NCI-H345 (cell line): Measurements from ENCODE around the gene IRF2BP2.
A peak's percentile ranks its signal among the peaks of the same experiment; 100 is the strongest.

Experiments
- DNase-seq: peaks from one replicate; lab custom pipeline; 2025; lab: John Stamatoyannopoulos, UW

The IRF2BP2 gene

DNA sequence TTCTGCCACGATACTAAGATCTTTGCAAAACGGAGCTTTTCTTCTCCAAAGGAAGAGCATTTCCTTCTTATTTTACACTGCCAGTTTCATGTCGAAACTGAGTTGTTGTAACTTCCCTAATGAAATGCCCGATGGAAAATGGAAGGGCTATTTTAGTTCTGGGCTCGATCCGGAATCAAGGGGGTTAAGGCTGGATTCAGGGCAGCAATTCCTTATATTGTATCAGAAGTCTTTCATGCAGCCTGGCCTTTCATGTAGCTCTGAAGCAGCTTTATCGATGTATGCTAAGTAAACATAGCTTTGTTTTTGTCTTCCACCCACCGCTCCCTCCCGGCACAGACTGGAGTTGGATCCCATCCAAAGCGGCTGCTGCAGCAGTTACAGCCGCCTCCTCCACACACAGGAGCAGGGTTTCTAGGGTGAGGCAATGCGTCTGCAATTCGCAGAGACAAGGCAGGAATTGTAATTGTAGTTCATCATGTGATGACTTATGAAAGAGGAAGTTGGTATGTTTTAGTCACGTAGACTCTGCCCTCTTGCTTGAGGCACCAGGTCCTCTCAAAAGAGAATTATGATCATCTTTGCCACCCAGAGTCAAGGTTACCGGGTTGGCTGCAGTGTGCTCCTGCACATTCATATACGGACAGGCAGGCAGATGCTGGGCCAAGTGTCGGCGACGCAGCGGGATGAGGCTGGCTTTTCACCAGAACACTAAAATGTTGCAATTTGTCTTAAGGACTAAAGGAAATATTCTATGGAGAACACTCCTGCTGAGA is 2.6 kb upstream of the IRF2BP2 start:
- DNase-seq, result peak; percentile 98

DNA sequence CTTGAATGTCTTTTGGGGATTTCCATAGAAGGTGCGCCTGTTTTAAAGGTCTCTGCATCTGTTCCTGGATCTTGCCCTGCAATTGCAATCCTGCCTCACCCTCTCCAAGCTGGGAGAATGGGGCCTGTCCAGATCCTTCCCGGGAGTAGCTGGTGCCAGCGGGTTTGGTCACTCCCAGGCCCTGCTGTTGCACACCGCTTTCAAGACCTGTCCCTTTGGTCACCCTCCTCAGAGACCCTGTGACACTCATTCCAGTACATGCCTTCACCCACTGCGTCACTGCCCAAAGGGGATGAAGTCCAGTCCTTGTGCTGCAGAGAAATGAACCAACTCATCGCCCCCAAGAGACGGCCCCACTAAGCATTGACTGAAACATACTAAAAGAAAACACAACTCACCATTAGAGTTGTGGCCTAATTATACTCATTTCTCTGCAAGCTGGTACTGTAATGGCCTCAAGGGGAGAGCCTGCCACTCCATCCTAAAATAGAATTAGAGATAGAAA is 1.9 kb upstream of the IRF2BP2 start:
- peak; percentile 59 for DNase-seq

GRCh38 chr1:234611225-234611846 is 1.4 kb upstream of the IRF2BP2 start:
- peak; percentile 91 for DNase-seq

GRCh38 chr1:234610666-234611224 is 767 bp upstream of the IRF2BP2 start:
- peak; percentile 96 for DNase-seq

GRCh38 chr1:234609691-234610042 is 311 bp downstream of the IRF2BP2 start:
- DNase-seq, result no peak

- DNase-seq, result peak; percentile 34
These were observed 877 bp downstream of the IRF2BP2 start for GRCh38 chr1:234608911-234609690.

DNA sequence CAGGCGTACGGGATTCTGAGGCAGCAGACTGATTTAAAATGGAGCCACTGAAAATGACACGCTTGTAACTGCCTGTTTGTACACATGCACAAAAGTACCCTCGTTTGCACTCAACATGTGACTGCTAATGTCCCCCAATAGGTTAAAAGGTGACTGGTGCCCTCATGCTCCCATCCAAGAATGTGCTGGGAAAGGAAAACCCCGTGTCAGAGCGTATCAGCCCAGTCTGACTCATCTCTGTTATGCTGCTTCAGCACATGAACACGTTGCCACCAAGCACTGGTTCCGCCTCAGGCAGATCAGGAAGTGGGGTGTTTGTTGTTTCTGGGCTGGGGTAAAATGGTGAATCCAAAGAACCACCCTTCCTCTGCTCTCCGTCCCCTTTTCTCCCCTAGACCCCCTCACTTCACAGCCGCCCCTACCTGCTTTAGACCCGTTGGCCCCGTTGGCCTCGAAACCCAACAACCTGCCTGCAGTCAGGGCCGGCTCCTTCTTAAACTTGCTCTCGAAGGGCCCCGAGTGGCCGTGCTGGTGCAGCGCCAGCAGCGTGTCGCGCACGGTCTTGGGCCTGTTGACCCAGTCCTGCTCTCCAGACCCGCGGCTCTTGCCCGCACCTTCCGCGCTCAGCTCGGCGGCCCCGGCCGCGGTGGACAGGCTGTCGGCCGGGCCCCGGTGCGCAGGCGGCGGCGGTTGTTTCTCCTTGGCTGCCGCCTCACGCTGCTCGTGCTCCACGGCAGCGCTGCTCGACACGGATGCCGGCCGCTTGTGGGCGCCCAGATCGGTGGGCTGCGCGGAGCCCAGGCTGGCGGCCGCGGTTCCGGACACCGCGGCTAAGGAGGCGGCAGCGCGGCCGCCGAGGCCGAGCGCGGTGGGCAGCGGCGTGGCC is 1.7 kb downstream of the IRF2BP2 start:
- peak; percentile 72 for DNase-seq

GRCh38 chr1:234607109-234608024 is 2.6 kb downstream of the IRF2BP2 start:
- peak; percentile 96 for DNase-seq

- DNase-seq, result no peak
These were observed 3.2 kb downstream of the IRF2BP2 start for GRCh38 chr1:234606784-234607108.

- DNase-seq, result peak; percentile 56
These were observed 3.8 kb downstream of the IRF2BP2 start for GRCh38 chr1:234605983-234606783.

- no peak for DNase-seq
These were observed 4.5 kb downstream of the IRF2BP2 start for GRCh38 chr1:234605399-234605982.

GRCh38 chr1:234604495-234605398 is 5.2 kb downstream of the IRF2BP2 start:
- peak; percentile 13 for DNase-seq

- peak; percentile 63 for DNase-seq
These were observed 6.5 kb downstream of the IRF2BP2 start for GRCh38 chr1:234603221-234604204.

GRCh38 chr1:234602334-234603220 is 7.4 kb downstream of the IRF2BP2 start:
- DNase-seq, result peak; percentile 62

DNA sequence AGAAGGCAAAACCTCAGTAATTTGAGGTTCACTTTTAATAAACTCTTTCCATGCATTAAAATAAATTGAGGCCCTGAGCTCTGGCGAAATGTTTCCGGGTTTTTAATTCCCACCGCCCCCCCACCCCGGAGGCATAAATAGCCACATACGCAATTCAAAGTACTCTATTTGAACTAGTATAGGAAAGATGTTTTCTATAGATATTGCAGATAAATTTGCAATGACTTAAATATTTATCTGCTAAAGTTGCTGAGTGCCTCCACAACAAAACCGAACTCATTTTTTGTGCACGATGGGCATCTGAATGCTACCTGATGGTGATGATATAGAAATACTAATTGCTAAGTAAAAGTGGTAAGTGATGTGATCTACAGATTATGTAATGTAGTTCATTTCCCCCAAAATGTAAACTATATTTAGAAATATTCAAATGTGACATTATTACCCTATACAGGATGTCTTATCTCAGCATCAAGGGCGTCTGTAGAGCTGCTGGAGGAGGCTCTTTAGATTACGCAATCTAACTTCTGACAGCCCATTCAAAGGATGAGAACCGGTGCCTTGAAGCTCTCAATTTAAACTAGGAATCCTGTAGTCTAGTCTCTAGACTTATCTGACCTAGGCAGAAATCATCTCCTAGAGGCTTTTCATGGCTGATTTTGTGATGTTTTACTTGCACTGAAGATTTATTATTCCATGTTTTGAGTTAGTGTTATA is 8.5 kb downstream of the IRF2BP2 start:
- DNase-seq, result peak; percentile 16
